Right forelimb (tissue), 1 donor: ENCODE data around the gene ZNRF1.
"Not testable (repeated sequence)": the region's sequence is repeated elsewhere in the genome, so short reads cannot be mapped to it uniquely, and the experiment has no call there.

Source experiments
- DNase-seq: peaks from one replicate; pipeline ENCODE4 v3.0.0-alpha.2; 2018

The ZNRF1 gene

DNA sequence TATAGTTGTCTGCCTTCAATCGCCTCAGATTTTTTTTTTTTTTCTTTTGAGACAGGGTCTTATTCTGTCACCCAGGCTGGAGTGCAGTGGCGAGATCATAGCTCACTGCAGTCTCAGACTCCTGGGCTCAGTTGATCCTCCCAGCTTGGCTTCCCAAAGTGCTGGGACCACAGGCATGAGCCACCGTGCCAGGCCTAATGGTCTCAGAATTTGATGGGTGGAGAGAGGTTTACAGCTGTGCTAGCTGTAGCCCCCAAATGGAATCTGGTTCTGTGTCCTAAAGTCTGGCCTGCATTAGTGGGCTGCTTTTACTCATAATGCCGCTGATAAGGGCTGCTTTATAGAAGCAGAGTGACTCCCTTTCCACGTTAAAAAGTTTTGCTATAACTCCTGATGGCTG lies 5.1 kb downstream of the ZNRF1 start:
- DNase-seq = no peak

GRCh38 chr16:75004460-75004859 lies 5.6 kb downstream of the ZNRF1 start:
- DNase-seq = no peak

- DNase-seq = no peak
Measured at GRCh38 chr16:75005697-75006096, 6.9 kb downstream of the ZNRF1 start.

DNA sequence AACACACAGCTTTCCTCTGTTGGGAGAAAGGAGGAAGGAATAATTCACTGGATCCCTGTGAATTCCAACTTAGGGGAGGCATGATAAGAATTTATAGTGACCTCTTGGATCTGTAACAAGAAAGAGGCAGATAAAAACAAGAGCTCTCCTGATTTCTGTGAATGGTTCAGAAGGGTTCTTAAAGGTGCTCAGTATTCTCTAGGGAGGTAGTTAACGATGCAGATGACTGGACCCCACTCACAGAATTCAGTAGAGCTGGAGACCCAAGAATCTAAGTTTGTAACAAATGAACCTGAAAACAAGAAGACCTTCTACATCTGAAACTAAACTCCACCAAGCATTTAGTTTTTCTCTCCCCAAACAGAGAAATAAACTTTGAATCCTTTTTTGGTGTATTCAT lies 8.6 kb downstream of the ZNRF1 start:
- no peak for DNase-seq

- no peak for DNase-seq
Measured at GRCh38 chr16:75010427-75010826, 11.6 kb downstream of the ZNRF1 start.

DNA sequence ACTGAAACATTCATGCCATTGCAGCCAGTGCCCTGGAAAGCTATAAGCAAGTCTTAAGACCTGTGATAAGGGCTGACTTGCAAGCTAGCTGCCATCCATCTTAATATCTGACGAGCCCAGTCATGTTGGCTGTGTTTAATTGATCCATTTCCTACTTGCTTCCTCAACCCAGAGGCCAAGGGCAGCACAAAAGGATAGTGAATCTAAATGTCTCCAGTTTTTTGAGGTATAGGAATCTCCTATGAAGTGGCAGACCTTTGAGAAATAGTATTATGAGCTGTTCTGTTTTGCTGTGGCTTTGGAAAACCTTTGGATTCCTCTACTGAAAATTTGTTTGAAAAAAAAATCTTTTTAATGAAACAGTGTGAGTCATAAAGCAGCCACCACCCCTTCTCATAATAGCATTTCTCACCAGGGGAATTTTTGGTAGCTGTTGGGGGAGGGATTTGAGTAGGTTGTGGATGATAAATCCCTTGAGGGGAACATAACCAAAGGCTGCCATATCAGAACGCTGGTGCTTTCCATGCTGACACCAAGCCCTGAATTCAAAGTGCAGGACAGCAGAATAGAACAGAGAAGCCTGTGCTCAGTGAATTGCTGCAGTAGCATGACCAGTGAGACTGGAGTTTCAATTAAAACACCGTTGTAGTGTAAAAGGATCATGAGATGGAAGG lies 12.9 kb downstream of the ZNRF1 start:
- DNase-seq = no peak

DNA sequence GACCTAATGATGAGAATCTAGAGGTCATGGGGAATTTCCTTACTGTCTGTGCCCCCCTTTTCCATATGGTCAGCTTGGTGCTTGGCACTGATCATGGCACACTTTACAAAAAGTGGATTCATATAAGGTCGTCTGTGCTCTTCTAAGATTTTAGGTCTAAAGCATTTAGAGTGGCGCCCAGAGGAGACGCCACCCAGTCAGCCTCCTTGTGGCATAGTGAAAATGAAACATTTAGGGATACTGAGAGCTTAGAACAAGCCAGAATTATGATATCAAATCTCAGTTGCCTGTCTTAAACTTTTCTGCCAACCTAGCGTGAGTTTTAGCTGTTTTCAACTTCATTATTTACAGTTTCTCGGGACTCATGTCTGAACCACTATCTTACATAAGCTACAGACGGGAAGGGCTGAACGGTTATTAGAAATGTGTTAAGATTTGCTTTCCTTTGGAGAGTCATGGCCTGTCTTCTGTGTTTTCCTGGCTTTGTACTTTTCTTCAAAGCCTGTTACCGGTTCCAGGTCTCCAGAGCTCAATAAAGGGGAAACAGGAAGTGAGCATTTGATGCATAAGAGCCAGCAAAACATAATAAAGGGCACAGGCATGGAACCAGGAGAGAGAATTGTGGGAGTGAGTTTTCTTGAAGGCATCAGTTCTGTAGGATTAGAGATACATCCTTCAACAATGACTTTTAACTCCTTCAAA lies 13.7 kb downstream of the ZNRF1 start:
- no peak for DNase-seq

DNA sequence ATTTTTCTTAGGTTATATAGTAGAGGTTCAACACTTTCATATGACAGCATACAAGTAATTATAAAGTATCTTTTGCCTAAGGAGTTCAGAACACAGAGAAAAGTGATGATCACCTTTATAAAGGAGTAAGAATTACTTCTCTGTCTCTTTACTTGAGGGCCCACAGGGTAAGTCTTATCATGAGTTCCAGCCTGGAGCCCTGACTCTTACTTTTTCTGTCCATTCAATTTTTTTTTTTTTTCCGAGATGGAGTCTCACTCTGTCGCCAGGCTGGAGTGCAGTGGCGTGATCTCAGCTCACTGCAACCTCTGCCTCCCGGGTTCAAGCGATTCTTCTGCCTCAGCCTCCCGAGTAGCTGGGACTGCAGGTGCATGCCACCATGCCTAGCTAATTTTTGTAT lies 14.3 kb downstream of the ZNRF1 start:
- DNase-seq = not testable (repeated sequence)

GRCh38 chr16:75014318-75014717 lies 15.5 kb downstream of the ZNRF1 start:
- DNase-seq = no peak

GRCh38 chr16:75016451-75017081 lies 17.7 kb downstream of the ZNRF1 start:
- DNase-seq = not testable (repeated sequence)

GRCh38 chr16:75017670-75018525 lies 19.1 kb downstream of the ZNRF1 start:
- no peak for DNase-seq

DNA sequence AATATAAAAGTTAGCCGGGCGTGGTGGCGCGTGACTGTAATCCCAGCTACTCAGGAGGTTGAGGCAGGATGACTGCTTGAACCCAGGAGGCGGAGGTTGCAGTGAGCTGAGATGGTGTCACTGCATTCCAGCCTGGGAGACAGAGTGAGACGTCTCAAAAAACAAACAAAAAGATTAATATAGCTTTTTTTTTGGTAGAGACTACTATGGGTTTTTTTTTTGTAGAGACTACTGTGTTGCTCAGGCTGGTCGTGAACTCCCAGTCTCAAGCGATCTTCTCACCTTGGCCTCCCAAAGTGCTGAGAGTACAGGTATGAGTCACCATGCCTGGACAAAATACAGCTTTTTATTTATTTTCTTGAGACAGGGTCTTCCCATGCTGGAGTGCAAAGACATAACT lies 20.2 kb downstream of the ZNRF1 start:
- DNase-seq = no peak

GRCh38 chr16:75019586-75019985 lies 20.8 kb downstream of the ZNRF1 start:
- DNase-seq = no peak

DNA sequence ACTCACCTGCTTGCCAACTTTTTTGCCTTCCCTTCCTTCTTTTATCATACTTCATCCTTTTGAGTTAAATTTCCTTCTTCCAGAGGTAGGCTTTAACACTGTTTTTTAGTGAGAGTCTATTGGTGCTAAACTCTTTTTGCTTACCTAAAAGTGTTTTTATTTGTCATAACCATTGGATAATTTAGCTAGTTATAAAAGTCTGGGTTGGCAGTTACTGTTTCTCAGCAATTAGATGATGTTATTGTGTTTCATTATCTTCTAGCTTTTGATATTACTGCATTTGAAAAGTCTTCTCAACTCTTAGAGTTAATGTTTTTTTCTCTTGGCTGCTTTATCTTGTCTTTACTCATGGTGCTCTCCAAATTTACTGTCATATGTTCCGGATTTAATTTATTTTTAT lies 22.6 kb downstream of the ZNRF1 start:
- DNase-seq = no peak

GRCh38 chr16:75022567-75022966 lies 23.7 kb downstream of the ZNRF1 start:
- DNase-seq = no peak

GRCh38 chr16:75023009-75023408 lies 24.2 kb downstream of the ZNRF1 start:
- no peak for DNase-seq

GRCh38 chr16:75024182-75024581 lies 25.4 kb downstream of the ZNRF1 start:
- no peak for DNase-seq

DNA sequence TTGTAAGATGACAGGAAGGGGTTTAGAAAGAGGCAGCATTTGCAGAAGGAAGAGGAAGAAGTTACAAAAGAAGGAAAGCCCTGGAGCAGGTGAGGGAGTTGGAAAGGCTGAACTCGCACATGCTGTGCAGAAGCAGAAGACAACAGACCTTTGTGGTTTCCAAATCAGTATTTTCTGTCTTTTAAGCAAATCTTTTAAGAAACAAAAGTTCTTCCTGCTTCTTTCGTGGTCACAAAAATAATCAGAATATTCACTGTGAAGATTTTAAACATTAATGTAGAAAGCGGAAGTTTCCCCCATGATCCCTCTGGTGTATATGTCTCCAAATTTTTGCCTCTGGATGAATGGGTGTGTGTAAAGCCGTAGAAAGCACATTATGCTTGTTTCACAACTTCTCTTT lies 25.8 kb downstream of the ZNRF1 start:
- DNase-seq = no peak

DNA sequence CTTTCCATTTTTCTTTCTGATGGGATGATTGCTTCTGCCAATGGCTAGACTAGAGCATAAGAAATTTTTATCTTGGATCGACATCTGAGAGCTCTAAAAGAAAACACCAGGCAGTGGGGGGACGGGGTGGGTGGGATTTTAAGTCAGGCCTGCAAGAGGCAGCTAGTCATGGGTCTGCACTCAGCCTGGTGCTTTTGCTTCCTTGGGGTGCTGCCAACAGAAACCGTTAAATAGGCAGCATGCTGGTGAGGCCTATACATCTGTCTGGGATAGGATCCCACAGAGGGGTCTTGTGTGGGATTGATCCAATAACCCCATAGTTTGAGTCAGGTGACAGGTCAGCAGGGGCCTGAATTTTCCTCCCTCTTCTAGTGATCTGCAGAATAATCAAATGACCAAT lies 26.9 kb downstream of the ZNRF1 start:
- DNase-seq = peak; percentile 50

DNA sequence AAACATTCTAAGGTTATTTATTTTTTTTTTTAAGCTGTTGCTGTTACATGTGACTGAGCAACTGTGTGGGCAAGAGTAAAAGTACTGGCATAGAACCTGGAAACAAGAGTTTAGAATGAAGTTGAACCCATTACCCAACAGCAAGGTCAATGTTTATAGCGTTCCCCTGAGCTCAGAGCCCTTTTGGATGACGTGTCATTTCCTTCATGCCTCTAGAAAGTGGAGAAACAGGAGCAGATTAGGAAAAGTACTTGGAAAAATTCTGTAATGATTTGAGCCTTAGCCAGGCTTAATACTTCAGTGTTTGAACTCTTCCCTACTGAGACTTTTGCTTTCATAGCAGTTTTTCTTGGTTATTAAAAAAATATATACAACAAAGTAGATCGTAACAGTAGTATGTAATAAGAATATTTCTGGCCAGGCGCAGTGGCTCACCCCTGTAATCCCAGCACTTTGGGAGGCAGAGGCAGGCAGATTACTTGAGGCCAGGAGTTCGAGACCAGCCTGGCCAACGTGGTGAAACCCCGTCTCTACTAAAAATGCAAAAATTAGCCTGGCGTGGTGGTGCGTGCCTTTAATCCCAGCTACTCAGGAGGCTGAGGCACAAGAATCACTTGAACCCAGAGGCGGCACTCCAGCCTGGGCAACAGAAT lies 27.5 kb downstream of the ZNRF1 start:
- not testable (repeated sequence) for DNase-seq

DNA sequence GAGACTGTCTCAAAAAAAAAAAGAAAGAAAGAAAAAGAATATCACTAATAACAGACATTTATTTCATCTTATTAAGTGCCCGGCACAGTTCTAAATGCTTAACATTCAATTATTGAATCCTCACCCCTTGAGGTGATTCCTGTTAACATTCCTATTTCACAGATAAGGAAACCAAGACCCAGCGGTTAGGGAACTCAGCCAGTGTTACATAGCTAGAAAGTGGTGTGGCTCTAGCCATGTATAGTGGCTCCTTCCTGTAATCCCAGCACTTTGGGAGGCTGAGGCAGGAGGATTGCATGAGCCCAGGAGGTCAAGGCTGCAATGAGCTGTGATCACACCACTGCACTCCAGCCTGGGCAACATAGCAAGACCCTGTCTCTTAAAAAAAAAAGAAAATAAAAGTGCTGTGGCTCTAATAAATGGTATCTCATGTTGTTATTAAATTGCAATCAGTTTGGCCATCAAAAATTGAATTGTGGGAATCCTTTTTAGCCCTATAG lies 28.1 kb downstream of the ZNRF1 start:
- DNase-seq = no peak

DNA sequence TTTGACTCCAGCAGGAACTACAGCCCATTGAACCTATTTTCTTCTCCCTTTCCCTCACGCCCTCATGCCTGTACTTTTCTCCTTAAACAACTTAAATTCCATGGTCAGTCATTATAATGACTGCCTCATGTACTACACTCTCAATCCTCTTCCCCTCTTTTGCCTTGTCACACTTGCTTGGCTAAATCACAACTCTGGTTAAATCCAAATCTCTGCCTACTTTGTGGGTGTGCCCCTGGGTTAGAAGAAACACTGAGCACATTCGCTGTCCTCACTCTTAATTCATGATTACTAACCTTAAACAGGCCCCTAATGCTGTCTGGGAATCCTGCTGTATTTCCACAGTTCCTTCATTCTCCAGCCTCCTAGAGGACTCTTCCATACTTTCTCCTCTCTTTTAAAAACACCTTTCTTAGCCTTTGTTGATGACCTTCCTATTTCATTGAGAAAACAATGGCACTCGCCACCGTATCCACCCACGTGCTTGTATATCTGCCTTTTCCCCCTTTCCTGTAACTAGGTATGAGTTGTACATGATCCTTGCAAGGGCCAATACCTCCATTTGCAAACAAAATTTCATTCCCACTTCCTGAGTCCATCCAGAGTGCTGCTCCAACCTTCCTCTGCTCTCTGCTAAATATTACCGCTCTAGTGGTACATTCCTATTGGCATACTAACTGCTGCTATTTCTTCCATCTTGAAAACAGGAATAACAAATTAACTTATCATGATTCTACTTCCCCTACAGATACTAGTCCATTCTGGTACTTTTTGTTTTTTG lies 28.9 kb downstream of the ZNRF1 start:
- no peak for DNase-seq
